HG03139 (cell line): ENCODE results near the gene TTLL13.

Source experiments
- ATAC-seq: cut with Tn5 transposase; IDR thresholded peaks from one replicate; pipeline ENCODE4 v1.9.1; 2021; ENCODE audit not compliant: unreplicated experiment

The TTLL13 gene

DNA sequence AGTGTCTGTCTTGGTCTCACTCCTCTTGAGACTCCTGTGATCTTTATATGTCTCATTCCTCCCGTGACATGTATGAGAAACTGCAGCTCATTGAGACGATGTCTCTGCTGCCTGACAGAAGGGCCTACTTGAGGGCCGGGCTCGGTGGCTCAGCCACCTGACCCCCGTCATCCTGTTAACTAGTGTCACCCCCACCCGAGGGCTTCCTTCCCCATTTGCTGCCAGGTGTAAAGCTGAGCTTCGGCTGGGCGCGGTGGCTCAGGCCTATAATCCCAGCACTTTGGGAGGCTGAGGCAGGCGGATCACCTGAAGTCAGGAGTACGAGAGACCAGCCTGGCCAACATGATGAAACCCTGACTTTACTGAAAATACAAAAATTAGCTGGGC, 35.5 kb upstream of the TTLL13 start:
- no peak for ATAC-seq

DNA sequence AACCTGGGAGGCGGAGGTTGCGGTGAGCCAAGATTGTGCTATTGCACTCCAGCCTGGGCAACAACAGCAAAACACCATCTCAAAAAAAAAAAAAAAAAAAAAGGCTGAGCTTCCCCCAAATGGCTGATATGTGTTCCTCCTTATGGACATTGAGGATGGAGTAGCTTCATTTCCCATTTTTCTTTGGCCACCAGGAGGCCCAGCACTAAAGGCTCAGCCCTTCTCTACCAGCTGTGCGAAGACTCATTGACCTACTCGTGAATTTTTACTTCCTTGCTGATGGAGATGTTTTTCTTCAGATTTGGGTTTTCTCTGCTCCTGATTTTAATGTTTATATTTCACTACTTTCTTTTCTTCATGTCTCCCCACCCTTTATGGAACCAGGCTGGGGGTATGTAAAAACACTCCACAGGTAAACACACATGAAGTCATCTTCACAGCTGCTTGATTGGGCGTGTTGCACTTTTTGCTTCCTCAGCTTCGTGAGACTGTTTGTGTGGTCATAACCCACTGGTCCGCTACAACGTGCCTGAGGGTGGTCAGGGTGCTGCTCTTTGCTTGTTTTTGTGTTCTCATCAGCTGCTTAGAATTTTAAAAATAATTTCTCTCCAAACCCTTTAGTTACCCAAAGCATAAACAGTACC, 34.7 kb upstream of the TTLL13 start:
- no peak for ATAC-seq

DNA sequence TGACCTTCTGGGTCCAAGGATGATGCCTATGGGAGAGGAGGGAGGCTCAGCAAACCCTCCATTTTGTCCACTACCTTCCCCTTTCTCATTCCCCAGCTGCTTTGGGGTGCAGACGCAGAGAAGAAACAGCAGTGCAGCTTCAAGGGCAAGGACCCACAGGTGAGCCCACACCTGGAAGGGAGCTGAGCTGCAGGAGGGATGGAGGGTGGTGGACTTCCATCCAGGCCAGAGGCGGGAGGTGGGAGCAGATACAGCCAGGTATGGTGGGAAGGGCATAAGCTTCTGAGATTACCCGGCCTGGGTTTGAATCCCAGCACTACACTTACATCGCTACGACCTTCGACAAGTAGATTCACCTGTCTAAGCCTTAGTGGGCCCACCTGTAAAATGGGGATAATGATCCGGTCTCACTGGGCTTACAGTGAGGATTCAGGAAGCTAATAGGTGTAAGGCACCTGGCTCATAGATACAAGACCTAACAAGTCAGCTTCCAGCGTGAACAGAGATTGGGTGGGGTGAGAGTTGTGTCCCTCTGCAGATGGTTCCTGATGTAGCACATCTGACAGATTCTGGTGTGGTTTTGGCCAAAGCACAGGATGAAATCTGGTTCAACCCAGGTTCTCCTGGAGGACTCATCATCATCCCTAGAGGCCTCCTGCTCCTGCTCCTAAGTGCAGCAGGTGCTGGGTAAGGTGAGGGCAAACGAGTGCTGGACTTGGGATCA, 31.5 kb upstream of the TTLL13 start:
- no peak for ATAC-seq

DNA sequence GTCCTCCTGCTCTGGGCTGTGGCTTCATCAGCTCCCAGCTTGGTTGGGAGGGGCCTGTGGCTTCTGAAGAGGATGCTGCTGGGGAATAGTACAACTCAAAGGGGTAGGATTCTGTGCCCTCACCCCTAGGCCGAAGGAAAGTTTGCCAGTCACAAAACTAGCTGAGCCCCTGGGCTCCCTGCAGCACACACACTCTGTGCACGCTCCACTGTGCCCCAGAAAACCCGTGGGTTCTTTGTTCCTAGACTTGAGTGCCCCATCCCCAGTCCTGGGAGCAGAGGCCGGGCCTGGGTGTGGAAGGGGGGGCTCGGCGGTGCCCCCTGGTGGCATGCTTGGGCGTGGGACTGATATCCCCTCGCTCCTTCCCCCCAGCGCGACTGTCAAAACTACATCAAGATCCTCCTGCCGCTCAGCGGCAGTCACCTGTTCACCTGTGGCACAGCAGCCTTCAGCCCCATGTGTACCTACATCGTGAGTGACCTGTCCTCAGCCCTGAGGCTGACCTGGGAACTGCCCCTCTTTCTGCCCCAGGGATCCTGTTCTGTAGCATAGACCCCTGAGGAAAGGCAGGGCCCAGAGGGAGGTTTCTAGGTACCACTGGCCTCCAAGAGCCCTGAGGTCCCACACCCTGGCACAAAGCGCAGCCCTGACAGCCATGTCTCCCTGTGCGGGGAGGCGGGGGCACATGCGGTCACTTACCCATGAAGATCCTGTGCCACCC, 29.8 kb upstream of the TTLL13 start:
- no peak for ATAC-seq

DNA sequence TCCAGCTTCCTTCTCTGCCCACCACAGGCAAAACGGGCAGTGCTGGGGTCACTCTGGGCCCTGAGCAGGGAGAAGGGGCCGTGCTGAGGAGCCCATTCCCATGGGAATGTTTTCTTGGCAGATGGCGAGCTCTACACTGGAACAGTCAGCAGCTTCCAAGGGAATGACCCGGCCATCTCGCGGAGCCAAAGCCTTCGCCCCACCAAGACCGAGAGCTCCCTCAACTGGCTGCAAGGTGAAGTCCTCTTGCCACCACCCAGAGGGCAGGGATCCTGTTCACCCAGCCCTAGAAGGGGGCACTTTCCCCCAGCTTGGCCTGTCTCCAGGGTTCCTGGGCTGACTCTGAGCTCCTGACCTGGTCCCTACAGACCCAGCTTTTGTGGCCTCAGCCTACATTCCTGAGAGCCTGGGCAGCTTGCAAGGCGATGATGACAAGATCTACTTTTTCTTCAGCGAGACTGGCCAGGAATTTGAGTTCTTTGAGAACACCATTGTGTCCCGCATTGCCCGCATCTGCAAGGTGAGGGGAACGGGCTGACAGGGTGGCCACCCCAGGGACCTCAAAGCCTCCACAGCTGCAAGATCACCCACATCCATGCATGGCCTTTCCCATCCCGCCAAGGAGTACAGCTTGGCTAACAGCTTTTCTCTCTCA, 28.0 kb upstream of the TTLL13 start:
- no peak for ATAC-seq

DNA sequence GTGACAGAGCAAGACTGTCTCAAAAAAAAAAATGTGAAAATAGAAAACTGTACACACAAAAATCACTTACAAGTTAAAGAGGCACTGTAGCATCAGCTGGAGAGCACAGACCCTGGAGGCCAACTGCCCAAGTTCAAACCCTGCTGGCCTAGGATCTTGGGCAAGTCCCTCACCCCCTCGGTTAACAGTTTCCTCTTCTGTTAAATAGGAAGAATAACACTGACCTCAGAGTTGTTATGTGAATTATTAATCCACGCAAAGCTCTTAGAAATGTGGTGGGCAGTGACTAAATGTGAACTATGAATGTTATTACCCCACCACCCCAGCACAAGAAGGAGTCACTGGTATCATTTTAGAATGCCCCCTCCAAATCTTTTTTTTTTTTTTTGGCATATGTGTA, 26.8 kb upstream of the TTLL13 start:
- no peak for ATAC-seq

DNA sequence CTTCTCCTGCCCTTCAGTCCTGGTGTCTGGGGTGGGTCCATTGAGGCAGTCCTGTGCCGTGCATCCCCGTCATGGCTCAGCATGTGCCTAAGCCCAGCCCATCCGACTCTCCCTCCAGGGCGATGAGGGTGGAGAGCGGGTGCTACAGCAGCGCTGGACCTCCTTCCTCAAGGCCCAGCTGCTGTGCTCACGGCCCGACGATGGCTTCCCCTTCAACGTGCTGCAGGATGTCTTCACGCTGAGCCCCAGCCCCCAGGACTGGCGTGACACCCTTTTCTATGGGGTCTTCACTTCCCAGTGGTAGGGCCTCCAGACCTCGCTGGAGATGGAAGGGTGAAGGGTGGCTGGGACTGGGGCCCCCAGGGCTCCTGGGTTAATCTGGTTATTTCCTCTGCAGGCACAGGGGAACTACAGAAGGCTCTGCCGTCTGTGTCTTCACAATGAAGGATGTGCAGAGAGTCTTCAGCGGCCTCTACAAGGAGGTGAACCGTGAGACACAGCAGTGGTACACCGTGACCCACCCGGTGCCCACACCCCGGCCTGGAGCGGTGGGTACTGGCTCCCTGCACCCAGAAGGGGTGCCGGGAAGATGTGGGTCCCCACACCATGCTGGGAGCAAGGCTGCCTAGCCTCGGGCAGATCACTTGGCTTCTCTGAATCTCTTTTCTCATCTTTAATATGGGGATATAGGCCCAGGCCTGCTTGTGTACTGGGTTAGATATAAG, 25.8 kb upstream of the TTLL13 start:
- no peak for ATAC-seq

DNA sequence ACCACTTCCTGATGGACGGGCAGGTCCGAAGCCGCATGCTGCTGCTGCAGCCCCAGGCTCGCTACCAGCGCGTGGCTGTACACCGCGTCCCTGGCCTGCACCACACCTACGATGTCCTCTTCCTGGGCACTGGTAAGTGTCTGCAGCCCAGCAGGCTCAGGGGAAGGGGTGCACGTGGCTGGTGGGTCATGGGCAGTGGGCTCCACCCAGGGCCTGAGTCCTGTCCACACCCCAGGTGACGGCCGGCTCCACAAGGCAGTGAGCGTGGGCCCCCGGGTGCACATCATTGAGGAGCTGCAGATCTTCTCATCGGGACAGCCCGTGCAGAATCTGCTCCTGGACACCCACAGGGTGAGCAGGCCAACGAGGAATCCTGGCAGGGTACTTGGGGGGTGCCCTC, 24.3 kb upstream of the TTLL13 start:
- ATAC-seq: no peak

DNA sequence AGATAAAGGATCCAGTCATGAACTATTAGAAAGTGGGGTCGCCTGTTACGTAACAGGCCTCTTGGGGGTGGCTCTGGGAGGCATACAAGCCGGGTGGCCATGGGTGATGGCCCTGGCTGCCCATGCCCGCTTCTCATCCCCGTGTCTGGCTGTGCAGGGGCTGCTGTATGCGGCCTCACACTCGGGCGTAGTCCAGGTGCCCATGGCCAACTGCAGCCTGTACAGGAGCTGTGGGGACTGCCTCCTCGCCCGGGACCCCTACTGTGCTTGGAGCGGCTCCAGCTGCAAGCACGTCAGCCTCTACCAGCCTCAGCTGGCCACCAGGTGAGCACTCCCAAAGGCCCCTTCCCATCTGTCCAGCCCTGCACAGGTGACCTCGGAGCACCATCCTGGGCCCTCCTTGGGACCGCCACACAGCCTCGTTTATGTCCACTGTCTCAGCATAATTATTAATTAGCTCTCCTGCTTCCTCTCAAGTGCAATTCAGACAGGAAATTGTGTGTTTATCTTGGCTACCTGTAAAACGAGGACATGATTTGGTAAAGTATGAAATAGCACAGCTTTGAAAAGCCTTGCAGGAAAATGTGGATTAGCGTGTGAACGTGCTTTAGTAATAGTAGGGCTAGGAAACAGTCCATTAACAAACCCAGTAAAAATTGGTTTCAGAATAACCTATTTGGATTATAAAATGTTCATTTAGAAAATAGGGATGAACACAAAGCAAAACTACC, 23.7 kb upstream of the TTLL13 start:
- no peak for ATAC-seq

DNA sequence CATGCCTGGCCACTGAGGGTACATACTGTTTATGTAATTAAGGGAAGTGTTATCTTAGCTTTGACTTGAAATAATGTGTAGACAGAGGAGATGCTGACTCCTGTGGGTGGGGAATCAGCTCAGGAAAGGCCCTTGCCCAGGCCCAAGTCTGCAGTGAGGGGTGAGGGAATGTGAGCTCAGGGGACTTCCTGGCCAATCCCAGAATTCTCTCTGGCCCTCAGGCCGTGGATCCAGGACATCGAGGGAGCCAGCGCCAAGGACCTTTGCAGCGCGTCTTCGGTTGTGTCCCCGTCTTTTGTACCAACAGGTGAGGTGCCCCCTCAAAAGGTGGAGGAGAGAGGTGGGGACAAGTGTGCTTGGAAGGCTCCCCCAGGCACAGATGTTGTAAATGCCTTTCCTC, 22.0 kb upstream of the TTLL13 start:
- no peak for ATAC-seq

DNA sequence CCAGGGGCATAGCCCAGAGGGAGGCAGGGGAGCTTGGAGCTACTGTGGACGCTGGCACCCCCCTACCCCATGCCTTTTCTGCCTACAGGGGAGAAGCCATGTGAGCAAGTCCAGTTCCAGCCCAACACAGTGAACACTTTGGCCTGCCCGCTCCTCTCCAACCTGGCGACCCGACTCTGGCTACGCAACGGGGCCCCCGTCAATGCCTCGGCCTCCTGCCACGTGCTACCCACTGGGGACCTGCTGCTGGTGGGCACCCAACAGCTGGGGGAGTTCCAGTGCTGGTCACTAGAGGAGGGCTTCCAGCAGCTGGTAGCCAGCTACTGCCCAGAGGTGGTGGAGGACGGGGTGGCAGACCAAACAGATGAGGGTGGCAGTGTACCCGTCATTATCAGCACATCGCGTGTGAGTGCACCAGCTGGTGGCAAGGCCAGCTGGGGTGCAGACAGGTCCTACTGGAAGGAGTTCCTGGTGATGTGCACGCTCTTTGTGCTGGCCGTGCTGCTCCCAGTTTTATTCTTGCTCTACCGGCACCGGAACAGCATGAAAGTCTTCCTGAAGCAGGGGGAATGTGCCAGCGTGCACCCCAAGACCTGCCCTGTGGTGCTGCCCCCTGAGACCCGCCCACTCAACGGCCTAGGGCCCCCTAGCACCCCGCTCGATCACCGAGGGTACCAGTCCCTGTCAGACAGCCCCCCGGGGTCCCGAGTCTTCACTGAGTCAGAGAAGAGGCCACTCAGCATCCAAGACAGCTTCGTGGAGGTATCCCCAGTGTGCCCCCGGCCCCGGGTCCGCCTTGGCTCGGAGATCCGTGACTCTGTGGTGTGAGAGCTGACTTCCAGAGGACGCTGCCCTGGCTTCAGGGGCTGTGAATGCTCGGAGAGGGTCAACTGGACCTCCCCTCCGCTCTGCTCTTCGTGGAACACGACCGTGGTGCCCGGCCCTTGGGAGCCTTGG, 21.3 kb upstream of the TTLL13 start:
- ATAC-seq: no peak

DNA sequence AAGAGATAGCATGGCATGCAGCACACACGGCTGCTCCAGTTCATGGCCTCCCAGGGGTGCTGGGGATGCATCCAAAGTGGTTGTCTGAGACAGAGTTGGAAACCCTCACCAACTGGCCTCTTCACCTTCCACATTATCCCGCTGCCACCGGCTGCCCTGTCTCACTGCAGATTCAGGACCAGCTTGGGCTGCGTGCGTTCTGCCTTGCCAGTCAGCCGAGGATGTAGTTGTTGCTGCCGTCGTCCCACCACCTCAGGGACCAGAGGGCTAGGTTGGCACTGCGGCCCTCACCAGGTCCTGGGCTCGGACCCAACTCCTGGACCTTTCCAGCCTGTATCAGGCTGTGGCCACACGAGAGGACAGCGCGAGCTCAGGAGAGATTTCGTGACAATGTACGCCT, 20.4 kb upstream of the TTLL13 start:
- ATAC-seq: no peak

DNA sequence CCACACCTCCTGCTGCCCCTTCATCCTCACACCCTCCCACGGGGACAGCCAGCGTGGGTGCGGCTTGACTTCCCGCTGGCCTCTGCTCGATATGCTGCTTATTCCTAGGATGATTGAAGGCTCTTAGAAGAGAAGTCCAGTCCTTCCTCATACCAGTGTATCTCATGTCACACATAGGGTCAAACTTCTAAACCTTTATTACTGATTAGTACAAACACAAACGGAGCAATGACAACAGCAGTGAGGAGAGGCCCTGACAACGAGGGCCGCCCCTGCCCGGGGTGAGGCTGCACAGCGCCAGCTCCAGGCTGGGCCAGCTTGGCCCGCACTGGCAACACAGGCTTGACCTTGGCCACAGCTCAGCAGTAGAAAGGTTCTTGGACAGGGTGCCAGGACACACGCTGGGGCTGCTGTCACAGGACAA, 19.3 kb upstream of the TTLL13 start:
- no peak for ATAC-seq

DNA sequence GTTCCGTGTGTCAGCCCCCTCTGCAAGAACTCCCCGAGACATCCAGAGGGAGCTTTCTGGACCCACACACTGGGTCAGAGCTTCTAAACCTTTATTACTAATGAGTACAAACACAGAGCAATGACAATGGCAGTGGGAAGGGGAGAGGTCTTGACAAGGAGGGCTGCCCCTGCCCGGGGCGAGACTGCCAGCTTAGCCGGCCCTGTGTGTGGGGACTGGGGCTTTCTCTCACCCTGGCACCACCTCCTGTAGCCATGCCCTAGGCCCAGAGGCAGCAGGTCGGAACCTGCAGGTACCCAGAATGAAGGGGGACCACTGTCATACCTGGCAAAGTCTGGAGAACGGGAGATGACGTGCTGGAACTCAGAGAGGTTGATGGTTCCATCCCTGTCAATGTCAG, 18.7 kb upstream of the TTLL13 start:
- ATAC-seq: no peak

DNA sequence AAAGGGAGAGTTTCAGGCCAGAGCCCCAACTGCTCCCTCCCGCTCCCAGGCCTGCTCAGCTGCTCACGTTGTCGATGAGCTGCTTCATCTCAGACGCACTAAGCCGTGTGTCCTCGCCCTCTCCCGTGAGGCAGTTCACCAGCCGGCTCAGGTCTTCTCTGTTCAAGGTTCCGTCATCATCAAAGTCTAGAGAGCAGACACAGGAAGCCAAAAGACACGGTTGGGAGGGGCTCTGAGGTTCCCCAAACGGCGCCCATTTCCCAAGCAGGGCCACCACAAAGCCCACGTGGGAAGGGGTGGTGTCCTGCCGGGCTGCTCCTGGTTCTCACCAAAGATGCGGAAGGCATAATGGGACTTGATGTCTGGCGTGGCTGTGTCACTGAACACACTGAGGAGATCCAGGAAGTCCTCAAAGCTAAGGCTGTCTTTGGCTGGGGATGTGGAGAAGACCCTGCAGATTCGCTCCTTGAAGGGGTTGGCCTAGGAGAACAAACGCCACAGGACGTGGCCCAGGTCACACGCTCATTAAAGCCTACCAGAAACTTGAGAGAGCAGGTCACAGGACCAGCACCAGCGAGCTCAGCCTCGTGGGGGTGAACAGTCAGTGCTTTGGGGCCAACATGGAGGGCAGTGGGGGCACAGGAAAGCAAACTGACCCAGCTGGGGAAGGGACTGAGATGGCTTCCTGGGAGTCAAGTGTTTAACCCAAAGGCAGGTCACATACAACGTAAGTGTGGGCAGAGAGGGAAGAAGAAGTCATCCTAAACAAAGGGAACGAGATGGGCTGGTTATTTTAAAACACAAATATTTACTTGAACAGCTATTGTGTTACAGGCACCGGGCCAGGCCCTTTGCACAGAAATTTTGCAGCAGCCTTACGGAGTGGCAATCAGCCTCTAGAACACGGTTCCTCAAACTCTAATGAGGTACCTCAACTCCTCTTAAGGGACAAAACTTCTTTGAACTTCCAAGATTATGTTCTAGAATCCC, 18.0 kb upstream of the TTLL13 start:
- ATAC-seq: no peak

DNA sequence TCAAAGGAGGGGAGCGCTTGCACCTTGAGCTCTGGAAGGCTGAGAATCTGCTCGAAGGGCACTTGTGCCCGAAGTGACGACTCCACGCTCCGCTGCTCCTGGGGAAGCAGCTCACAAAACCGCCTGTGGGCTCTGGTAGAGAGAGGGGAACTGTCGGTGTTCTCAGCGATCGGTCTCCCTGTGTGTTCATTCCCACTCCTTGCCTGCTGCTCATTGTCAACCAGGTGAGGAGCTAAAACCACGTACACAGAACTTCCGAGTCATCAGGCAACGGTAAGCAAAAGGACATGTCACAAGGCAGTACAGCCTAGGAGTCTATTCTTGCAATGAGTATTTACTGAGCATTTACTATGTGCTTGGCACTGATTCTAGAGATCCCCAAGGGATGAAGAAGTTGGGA, 17.2 kb upstream of the TTLL13 start:
- no peak for ATAC-seq

DNA sequence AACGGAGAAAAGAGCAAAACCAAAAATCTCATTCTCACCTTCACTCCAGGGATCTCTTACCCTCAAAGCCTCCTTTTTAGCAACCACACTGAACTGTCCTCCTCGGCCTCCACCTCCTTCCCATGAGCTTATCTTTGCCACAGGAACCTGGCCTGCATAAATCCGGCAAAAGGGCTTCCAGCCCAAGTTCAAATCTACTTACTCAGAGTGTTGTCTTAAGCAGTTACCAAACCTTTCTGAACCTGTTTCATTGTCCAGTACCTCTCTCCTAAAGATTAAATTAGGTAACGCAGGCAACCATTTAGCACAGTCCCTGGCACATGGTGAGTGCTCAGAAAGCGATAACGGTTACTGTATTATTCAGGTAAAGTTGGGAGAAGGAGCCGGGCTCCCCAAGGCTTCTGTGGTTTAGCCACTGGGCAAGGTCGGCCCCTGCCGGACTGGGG, 16.4 kb upstream of the TTLL13 start:
- ATAC-seq: no peak
